ENCODE data around the gene TRIM17.

Gene TRIM17

DNA sequence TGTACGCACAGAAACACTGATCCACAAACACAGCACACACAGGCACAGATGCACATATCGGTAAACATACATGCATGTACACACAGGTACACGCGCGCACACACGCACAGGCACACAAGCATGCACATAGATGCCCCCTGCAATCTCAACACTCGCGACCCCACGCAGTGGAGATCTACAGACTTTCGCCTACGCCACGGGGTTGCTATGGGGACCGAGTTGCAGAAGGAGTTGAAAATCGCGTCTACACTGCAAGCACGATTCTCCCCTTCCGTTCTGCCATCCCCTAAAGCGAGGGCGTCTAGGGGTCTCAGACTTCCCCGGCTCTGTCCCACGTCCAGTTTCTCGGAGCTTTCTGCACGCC is 826 bp downstream of the TRIM17 start:
- no peak for DNase-seq

DNA sequence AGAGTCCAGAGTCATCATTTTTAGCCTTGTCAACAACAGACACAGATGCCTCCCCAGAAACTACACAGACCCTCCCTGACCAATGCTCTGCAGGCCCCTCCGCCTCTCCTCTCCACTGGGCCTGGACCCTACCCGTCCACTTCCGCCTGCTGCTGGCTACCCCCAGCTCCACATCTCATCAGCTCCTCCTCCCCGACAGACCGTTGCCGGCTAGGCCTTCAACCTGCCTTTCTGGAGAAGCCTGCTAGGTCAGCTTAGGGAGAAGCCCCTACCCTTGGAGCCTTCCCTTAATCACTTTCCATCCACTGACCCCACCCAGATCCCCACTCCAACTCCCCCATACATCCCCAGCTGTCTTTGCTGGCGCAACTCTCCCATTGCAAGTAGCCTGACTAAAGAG is 1.4 kb downstream of the TRIM17 start:
- no peak for DNase-seq

- no peak for DNase-seq
These were observed 2.0 kb downstream of the TRIM17 start for GRCh38 chr1:228414511-228415211.

GRCh38 chr1:228413241-228414010 is 3.2 kb downstream of the TRIM17 start:
- DNase-seq = no peak

DNA sequence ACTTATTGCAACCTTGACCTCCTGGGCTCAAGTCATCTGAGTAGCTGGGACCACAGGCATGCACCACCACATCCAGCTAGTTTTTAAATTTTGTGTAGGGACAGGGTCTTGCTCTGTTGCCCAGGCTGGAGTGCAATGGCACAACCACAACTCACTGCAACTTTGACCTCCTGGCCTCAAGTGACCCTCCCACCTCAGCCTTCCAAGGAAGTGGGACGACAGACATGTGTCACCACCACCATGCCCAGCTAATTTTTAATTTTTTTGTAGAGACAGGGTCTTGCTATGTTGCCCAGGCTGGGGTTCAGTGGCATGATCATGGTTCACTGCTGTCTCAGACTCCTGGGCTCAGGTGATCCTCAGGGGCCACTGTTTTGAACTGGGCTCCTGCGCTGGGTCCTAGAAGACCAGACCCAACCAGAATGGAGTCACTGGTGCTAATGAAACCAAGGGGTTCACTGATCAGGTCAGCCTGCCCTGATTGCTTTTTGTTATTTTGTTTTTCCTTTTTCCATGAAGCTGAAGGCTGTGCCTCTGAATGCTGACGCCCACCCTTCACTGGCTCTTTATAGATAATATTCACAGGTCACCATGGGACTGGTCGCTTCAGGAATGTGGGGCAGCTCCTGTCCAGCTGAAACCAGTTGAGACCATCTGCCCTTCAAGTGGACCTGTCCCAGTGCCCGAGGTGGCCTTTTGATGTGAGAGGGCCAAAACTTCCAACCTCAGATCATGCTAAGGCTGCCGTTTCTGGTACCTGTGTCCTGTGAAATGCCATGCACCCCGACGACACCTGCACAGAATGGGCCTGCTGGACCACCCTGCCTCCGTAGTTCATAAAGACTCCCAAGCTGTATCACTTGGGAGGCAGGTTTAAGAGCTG is 4.9 kb downstream of the TRIM17 start:
- no peak for DNase-seq

DNA sequence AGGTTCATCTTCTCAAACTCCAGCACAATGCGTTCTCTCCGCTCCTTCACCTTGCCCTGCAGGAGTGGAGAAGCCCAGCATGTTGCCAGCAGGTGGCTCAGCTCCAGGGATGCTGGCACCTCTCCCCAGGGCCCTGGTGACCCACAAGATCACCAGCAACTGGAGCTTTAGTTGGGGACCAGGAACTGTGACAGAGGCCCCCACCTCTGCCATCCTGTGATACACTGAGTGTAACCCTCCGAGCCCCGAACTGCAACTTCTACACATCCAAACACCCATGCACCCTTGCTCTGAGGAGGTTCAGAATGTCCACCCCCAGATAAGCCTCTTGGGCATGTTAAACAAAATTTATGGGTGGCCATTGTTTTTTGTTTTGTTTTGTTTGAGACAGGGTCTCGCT is 5.5 kb downstream of the TRIM17 start:
- DNase-seq = no peak

DNA sequence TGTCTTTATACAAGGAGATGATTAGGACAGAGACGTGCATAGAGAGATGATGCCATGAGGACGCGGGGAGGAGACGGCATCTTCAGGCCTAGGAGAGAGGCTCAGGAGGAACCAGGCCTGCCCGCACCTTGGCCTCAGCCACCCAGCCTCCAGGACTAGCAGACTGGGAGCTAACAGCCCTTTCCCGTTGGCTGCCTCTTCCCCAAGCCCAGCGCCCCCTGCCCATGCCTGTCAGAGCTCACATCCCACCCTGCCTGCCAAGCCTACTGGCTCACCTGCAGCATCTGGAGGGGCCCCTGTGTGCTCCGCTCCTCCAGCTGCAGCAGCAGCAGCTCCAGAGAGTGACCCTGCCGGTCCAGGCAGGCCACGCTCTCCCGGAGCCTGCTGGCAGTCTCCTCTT is 6.0 kb downstream of the TRIM17 start:
- no peak for DNase-seq

DNA sequence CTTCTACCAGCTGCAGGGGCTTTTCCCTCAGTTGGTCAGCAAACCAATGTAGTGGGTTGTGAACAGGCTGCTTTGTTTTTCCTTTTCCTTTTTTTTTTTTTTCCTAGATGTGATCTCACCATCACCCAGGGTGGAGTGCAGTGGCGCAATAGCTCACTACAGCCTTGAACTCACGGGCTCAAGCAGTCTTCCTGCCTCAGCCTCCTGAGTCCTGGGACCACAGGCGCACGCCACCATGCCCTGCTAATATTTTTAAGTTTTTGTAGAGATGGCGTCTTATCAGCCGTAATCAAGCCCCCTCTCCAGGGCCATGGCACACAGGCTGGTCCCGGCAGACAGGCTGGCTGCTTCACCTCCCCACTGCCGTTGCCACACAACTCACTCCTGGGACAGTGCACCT is 6.6 kb downstream of the TRIM17 start:
- no peak for DNase-seq

- no peak for DNase-seq
These were observed 7.5 kb downstream of the TRIM17 start for GRCh38 chr1:228408869-228409805.

- DNase-seq = no peak
These were observed 8.4 kb downstream of the TRIM17 start for GRCh38 chr1:228408041-228408868.

GRCh38 chr1:228407106-228408040 is 9.3 kb downstream of the TRIM17 start:
- DNase-seq = no peak

DNA sequence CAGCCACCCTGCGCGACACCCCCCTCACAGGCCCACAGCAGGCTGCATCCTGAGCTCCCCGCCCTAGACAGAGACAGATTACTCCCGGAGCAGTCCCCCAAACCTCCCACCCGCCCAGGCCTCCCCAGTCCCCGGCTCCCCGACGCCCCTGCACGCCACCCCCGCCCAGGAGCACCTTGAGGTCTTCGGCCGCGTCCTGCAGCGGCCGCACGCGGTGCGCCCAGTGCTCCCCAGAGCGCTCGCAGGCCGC is 10.8 kb downstream of the TRIM17 start:
- DNase-seq = no peak

GRCh38 chr1:228405200-228405978 is 11.3 kb downstream of the TRIM17 start:
- peak; percentile 10 for DNase-seq

GRCh38 chr1:228404107-228404720 is 12.4 kb downstream of the TRIM17 start:
- DNase-seq = no peak

- no peak for DNase-seq
These were observed 13.4 kb downstream of the TRIM17 start for GRCh38 chr1:228403231-228403631.

DNA sequence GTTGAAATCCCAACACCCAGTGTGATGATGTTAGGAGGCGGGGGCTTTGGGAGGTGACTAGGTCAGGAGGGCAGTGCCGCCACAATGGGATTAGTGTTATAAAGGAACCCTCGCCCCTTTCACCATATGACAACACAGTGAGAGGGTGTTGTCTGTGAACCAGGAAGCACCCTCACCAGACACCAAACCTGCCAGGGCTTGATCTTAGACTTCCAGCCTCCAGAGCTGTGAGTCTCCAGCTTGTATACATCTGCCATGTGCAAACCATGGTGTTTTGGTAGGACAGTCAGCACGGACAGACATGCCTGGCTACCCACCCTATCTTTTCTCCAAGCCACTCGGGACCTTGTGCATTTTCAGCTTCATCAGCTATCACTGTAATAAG is 14.0 kb downstream of the TRIM17 start:
- no peak for DNase-seq

DNA sequence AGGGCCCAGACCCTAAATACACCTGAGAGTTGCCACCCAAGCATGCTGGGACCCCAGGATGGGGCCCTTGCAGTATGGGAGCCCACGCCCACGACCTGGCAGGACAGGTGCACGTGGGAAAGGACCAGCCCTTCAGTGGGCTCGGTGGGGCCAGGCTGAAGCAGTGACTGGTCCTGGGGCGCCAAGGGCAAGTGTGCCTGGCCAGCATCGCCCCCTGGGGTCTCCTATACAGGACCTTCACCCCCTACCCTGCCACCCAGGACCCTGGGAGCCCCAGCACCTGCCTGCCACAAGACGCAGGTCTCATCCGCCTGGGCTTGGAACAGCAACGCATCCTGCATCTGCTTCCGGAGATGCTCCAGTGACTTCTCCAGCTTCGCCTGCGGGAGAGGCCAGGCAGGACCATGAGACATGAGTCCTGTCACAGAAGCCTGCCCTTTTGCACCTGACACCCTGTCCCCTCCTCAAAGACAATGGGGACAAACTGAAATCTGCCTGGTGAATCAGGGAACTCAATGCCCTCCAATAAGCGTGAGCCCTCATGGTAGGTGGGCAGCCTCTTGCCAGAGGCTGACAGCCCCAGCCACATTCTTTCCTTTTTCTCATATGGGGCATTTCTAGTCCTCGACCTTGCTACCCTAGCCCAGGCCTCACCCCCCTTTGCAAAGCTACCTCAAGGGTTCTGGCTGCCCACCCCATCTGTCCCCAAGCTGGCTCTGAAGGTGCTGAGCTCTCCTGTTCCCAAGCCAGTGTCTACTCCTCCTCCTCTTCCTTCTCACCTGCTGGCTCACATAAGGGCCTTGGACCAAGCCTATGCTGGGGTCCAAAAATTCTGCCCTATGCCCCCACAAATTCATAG is 14.7 kb downstream of the TRIM17 start:
- no peak for DNase-seq

DNA sequence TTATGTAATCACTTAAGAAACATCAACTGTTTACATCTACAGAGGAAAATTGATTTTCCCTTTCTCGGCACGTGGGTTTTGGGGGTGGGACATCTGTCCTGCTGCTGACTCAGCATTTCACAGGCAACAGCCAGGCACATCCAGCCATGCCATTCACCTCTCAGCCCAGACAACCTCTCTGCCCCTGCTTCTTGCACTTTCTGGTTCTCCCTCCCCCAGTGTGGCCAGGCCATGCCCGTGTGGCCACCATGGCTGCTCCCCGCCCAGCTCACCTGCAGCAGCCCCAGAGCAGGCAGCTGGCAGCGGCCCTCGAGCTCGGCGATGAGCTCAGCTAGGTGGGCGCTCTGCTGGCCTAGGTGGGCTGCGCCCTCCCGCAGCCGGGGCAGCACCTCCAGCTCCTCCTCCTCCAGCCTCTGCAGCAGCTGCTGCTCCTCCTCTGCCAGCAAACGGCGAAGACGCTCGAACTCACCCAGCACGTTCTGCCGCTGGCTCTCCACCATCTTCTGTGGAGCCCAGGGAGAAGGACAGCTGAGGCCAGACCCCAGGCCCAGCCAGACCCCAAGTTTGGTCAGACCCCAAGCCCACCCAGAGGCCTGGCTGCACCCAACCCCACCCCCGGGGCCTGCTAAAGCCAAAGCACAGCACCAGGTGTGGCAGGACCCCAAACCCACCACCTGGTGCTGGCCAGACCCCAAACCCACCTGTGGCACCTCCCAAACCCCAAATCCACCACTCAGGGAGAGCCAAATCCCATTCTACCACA is 15.8 kb downstream of the TRIM17 start:
- no peak for DNase-seq

All from NCI-H2171 treated with DMSO at 0.1 percent for 48 hours (cell line).